Lung (tissue), 12 donors: ENCODE measurements around the gene DTWD2. TPM values are rescaled to one million over a fixed set of nuclear protein-coding genes. Genes with fewer than 3 reads are reported as not detected.

Experiments
- ATAC-seq: fragments of 200-7000 bp; cut with Tn5 transposase; one replicate; pipeline ENCODE4 v1.9.1; 2020; ENCODE audit warnings: moderate number of reproducible peaks; ENCODE audit not compliant: insufficient read depth, low FRiP score
- DNase-seq, 3 donors: peaks; one replicate each; pipeline ENCODE4 v3.0.0-alpha.2; 2013 to 2017
- H3K27ac ChIP-seq, 2 donors: one replicate each; pipeline ENCODE4 v1.5.1; 2013; ENCODE audit warnings: mild to moderate bottlenecking in 2 of 2, moderate library complexity in 2 of 2, control low read depth in 1 of 2, inconsistent platforms in 1 of 2, low read depth in 1 of 2, low read length in 1 of 2
- H3K27me3 ChIP-seq, 3 donors: one replicate each; pipeline ENCODE4 v1.5.1; 2013; ENCODE audit warnings: low read length in 2 of 3; ENCODE audit not compliant: control insufficient read depth in 3 of 3, insufficient read depth in 3 of 3
- H3K36me3 ChIP-seq, 4 donors: one replicate each; pipeline ENCODE4 v1.5.1; 2013; ENCODE audit warnings: low read length in 4 of 4, mild to moderate bottlenecking in 1 of 4, moderate library complexity in 1 of 4; ENCODE audit not compliant: control insufficient read depth in 4 of 4, insufficient read depth in 4 of 4
- H3K4me1 ChIP-seq, 5 donors: one replicate each; pipeline ENCODE4 v1.5.1; 2013; ENCODE audit warnings: low read length in 5 of 5, mild to moderate bottlenecking in 2 of 5, moderate library complexity in 1 of 5; ENCODE audit not compliant: control insufficient read depth in 5 of 5, insufficient read depth in 5 of 5
- H3K4me3 ChIP-seq: one replicate; pipeline ENCODE4 v1.5.1; 2013; ENCODE audit warnings: mild to moderate bottlenecking, control low read depth, moderate library complexity
- H3K9ac ChIP-seq, 2 donors: one replicate each; pipeline ENCODE4 v1.5.1; 2013; ENCODE audit warnings: low read length in 2 of 2, control low read depth in 1 of 2; ENCODE audit not compliant: insufficient read depth in 1 of 2
- H3K9me3 ChIP-seq, 4 donors: one replicate each; pipeline ENCODE4 v1.5.1; 2013; ENCODE audit warnings: low read length in 3 of 4, mild to moderate bottlenecking in 1 of 4, moderate library complexity in 1 of 4; ENCODE audit not compliant: control insufficient read depth in 4 of 4, insufficient read depth in 3 of 4
- CTCF ChIP-seq: IDR thresholded peaks from 2 replicates; pipeline ENCODE4 v1.5.1; 2012; ENCODE audit warnings: mild to moderate bottlenecking; ENCODE audit errors: control extremely low read depth, extremely low read depth
- WGBS, 2 donors: extraction: QIAGEN DNeasy Blood & Tissue Kit; methylation state at CpG; one replicate each; pipeline ENCODE4 v1.1.7; 2013; 5-methylcytosine and 5-hydroxymethylcytosine counted together
- polyA plus RNA-seq, 2 donors: library from polyadenylated mRNA; stranded (reverse); fragments of 200-250 nt; gene quantifications; one replicate each; pipeline ENCODE4 v1.2.1, GENCODE V29; 2013
- total RNA-seq, 2 donors: library from RNA; depleted of rRNA in 1 of 2; stranded (reverse); fragments of >200 nt in 1 of 2; gene quantifications; one replicate each; pipeline ENCODE4 v1.2.1, GENCODE V29; 2014 to 2021
- donor health status: control.
- donor health status: control.
- donor health status: Bipolar disorder and iron deficiency.
- donor health status: healthy.
- donor health status: DM: yes; HTN: yes; CAD: no.

Gene DTWD2
- total and polyA plus RNA-seq, 4 donors = 1.7 to 11.4 (median 5.2) TPM

- Histone ChIP-seq H3K4me3 (no peak overlapping the region), H3K4me1 (no peaks in the 10 kb centered on the region), H3K27ac (no peak overlapping the region), H3K9me3 (no peaks in the 10 kb centered on the region), H3K9ac (no peak overlapping the region), H3K27me3 (no peaks in the 10 kb centered on the region), H3K36me3 (no peaks in the 10 kb centered on the region)
- ATAC-seq = no peak
- WGBS, 2 donors = 88 to 94% methylated on average over 3 of the region's 3 CpGs
- DNase-seq = no peak
- TF ChIP-seq CTCF = no peak
Measured at GRCh38 chr5:119033135-119033534, 44.8 kb upstream of the DTWD2 start.

GRCh38 chr5:119032656-119033055 lies 44.3 kb upstream of the DTWD2 start:
- Histone ChIP-seq H3K4me3 (no peak overlapping the region), H3K27me3 (no peaks in the 10 kb centered on the region), H3K9me3 (no peaks in the 10 kb centered on the region), H3K4me1 (no peaks in the 10 kb centered on the region), H3K36me3 (no peaks in the 10 kb centered on the region), H3K27ac (no peak overlapping the region), H3K9ac (no peak overlapping the region)
- TF ChIP-seq CTCF = no peak
- 38 to 70% methylated on average over 3 of the region's 3 CpGs for WGBS, 2 donors
- no peak for ATAC-seq
- DNase-seq = no peak

GRCh38 chr5:119031905-119032304 lies 43.6 kb upstream of the DTWD2 start:
- Histone ChIP-seq H3K9me3 (no peaks in the 10 kb centered on the region), H3K9ac (no peak overlapping the region), H3K27me3 (no peaks in the 10 kb centered on the region), H3K4me3 (no peak overlapping the region), H3K27ac (no peak overlapping the region), H3K36me3 (no peaks in the 10 kb centered on the region), H3K4me1 (no peaks in the 10 kb centered on the region)
- WGBS, 2 donors = 82% methylated on average over 4 of the region's 4 CpGs
- no peak for TF ChIP-seq CTCF
- ATAC-seq (no peak), DNase-seq (no peak)
